Endothelial cell of umbilical vein (primary cell): Measurements from ENCODE around the gene SDR9C7. TPM values are rescaled to one million over a fixed set of nuclear protein-coding genes. Genes with fewer than 3 reads are reported as not detected.
"Not testable (repeated sequence)": the region's sequence is repeated elsewhere in the genome, so short reads cannot be mapped to it uniquely, and the experiment has no call there.

Experiments used
- BruUV-seq: library from RNA; stranded (reverse); fragments of 400-500 nt; replicated peaks from 2 replicates; lab custom pipeline; 2021; lab: Mats Ljungman, UMichigan
- CTCF ChIA-PET: fragments of 300-600, 350-600 bp; sonication (Branson Sonifier 250); formaldehyde crosslinking; loops from one replicate; lab custom pipeline; 2021; ENCODE audit warnings: antibody characterized with exemption, inconsistent platforms; lab: Charles Lee
- POLR2A ChIA-PET: fragments of 300-600, 350-600 bp; sonication (Branson Sonifier 250); formaldehyde crosslinking; loops from one replicate; lab custom pipeline; 2021; ENCODE audit warnings: antibody characterized with exemption, inconsistent platforms; lab: Charles Lee
- DNase-seq: peaks from one replicate; pipeline ENCODE4 v3.0.0-alpha.2; 2011; ENCODE audit warnings: low read depth, low spot score
- FAIRE-seq: peaks from 2 replicates; lab custom pipeline; 2011; peaks lifted over from hg19 to GRCh38; lab: Jason Lieb, UNC
- H2AFZ ChIP-seq: 2 replicates; pipeline ENCODE4 v1.6.0; 2012; ENCODE audit warnings: low read depth, low read length, control low read depth, inconsistent platforms
- H3K27ac ChIP-seq: 2 replicates; pipeline ENCODE4 v1.5.1; 2011; ENCODE audit warnings: low read depth, mild to moderate bottlenecking, control low read depth, low read length, moderate library complexity; ENCODE audit not compliant: insufficient read depth
- H3K27me3 ChIP-seq, 2 experiments: 2 replicates each; pipeline versions ENCODE4 v1.6.0 to v1.6.1; 2011; ENCODE audit warnings: low read length in 2 of 2, mixed read lengths in 1 of 2; ENCODE audit not compliant: control insufficient read depth in 2 of 2, insufficient read depth in 2 of 2
- H3K36me3 ChIP-seq, 2 experiments: 2 replicates in 1 of 2; 3 replicates in 1 of 2; pipeline ENCODE4 v1.5.1; 2011; ENCODE audit warnings: low read length in 2 of 2, mild to moderate bottlenecking in 1 of 2, moderate library complexity in 1 of 2; ENCODE audit not compliant: control insufficient read depth in 2 of 2, insufficient read depth in 2 of 2; ENCODE audit errors: extremely low read depth in 1 of 2
- H3K4me1 ChIP-seq: 3 replicates; pipeline ENCODE4 v1.5.1; 2011; ENCODE audit warnings: mild to moderate bottlenecking, low read length; ENCODE audit not compliant: control insufficient read depth, insufficient read depth; ENCODE audit errors: extremely low read depth
- H3K4me2 ChIP-seq: 2 replicates; pipeline ENCODE4 v1.6.1; 2011; ENCODE audit warnings: low read length, control low read depth, mixed read lengths; ENCODE audit not compliant: insufficient read depth
- H3K4me3 ChIP-seq, 3 experiments: fragments of 200-600 bp in 1 of 3; sonication (generic), shearing (Covaris generic) in 1 of 3; replicated peaks in 1 of 3; 2 replicates each; pipeline ENCODE4 v1.5.1; 2011 to 2016; ENCODE audit warnings: control low read depth in 3 of 3, low read length in 3 of 3, mild to moderate bottlenecking in 2 of 3, inconsistent platforms in 1 of 3, low read depth in 1 of 3, moderate library complexity in 1 of 3; ENCODE audit not compliant: insufficient read depth in 1 of 3
- H3K79me2 ChIP-seq: 2 replicates; pipeline ENCODE4 v1.6.0; 2012; ENCODE audit warnings: low read length, inconsistent platforms; ENCODE audit not compliant: control insufficient read depth, insufficient read depth
- H3K9ac ChIP-seq: replicated peaks from 2 replicates; pipeline ENCODE3; 2011; ENCODE audit warnings: low read length, control low read depth; ENCODE audit not compliant: insufficient read depth; ENCODE audit errors: extremely low read depth
- H3K9me1 ChIP-seq: replicated peaks from 3 replicates; pipeline ENCODE4 v1.6.0; 2011; ENCODE audit warnings: mild to moderate bottlenecking, low read length; ENCODE audit not compliant: control insufficient read depth, insufficient read depth; ENCODE audit errors: extremely low read depth
- H3K9me3 ChIP-seq: replicated peaks from 2 replicates; pipeline ENCODE4 v1.5.1; 2012; ENCODE audit warnings: low read length, inconsistent platforms; ENCODE audit not compliant: control insufficient read depth, insufficient read depth
- H4K20me1 ChIP-seq: replicated peaks from 2 replicates; pipeline ENCODE3; 2011; ENCODE audit warnings: mild to moderate bottlenecking, low read length; ENCODE audit not compliant: control insufficient read depth, insufficient read depth; ENCODE audit errors: extremely low read depth
- CTCF ChIP-seq, 2 donors: IDR thresholded peaks; 1 replicate in 1 of 2; 2 replicates in 1 of 2; pipeline ENCODE4 v1.5.1; 2011; ENCODE audit warnings: low read length in 2 of 2, mild to moderate bottlenecking in 2 of 2, moderate library complexity in 2 of 2, control low read depth in 1 of 2, inconsistent platforms in 1 of 2, low read depth in 1 of 2; ENCODE audit not compliant: insufficient read depth in 1 of 2; ENCODE audit errors: extremely low read depth in 1 of 2
- EZH2 ChIP-seq: IDR thresholded peaks from 2 replicates; pipeline ENCODE4 v1.6.1; 2012; ENCODE audit warnings: borderline replicate concordance, low read depth, mild to moderate bottlenecking, moderate library complexity, low read length, inconsistent platforms; ENCODE audit not compliant: severe bottlenecking
- FOS ChIP-seq: IDR thresholded peaks from 2 replicates; pipeline ENCODE4 v1.6.1; 2011; ENCODE audit warnings: mild to moderate bottlenecking, low read length, moderate library complexity, borderline replicate concordance; ENCODE audit not compliant: insufficient read depth
- JUN ChIP-seq: IDR thresholded peaks from 2 replicates; pipeline ENCODE4 v1.6.1; 2011; ENCODE audit warnings: borderline replicate concordance, low read depth; ENCODE audit not compliant: insufficient read length, insufficient read depth
- MAX ChIP-seq: IDR thresholded peaks from 2 replicates; pipeline ENCODE4 v1.6.1; 2011; ENCODE audit not compliant: insufficient read depth, insufficient read length
- dilution Hi-C: fragments of 300-500 bp; cut with MboI; formaldehyde crosslinking; loops from one replicate; pipeline ENCODE4 v1.15.0; 2019; ENCODE audit warnings: low sequenced_read_pairs; ENCODE audit not compliant: extremely low pct_ligation_motif_present
- intact Hi-C: fragments of 100-400 bp; cut with micrococcal nuclease; formaldehyde crosslinking; loops from one replicate; pipeline ENCODE4 v1.10.0; 2022
- polyA plus RNA-seq, 4 experiments: library from polyadenylated mRNA; depleted of rRNA in 3 of 4; stranded (reverse) in 3 of 4; unstranded in 1 of 4; fragments of >200 nt; gene quantifications; 2 replicates each; pipeline versions ENCODE4 v1.2.1 to v1.2.3, GENCODE V29; 2011 to 2012; ENCODE audit warnings: missing spikeins in 1 of 4
- total RNA-seq: library from RNA; stranded (reverse); gene quantifications from 2 replicates; pipeline ENCODE4 v1.2.3, GENCODE V29; 2021

Gene SDR9C7
- total and polyA plus RNA-seq, 2 donors (not counting 3 experiments of a cell fraction or from before 2014, with no cell fraction given): not detected

GRCh38 chr12:56983386-56983785 is 49.2 kb upstream of the SDR9C7 start:
- no TSS peak for BruUV-seq
- dilution Hi-C loops (no loop called here), intact Hi-C loops (no loop called here)
- no peaks in the 10 kb centered on the region for H3K9me3 ChIP-seq
- H3K27ac ChIP-seq: no peak overlapping the region
- no peak overlapping the region for H3K4me2 ChIP-seq
- TF ChIP-seq FOS (no peak), CTCF (IDR thresholded peaks at IDR 0.05; ENCODE audit: extremely low read depth in 1 of 2, insufficient read depth in 1 of 2, low read depth in 1 of 2, low read length in 2 of 2) (no peak), MAX (no peak), EZH2 (no peak), JUN (no peak)
- no peak overlapping the region for H3K9ac ChIP-seq
- no peaks in the 10 kb centered on the region for H3K79me2 ChIP-seq
- ChIA-PET CTCF (no interaction called here), POLR2A (no interaction called here)
- H4K20me1 ChIP-seq: no peaks in the 10 kb centered on the region
- DNase-seq: no peak
- peaks cover 0 to 3% of the 10 kb centered on the region in 2 experiments for H3K27me3 ChIP-seq
- FAIRE-seq: no peak
- H3K4me1 ChIP-seq: peaks cover 9% of the 10 kb centered on the region
- H3K4me3 ChIP-seq: no peak overlapping the region
- no peak overlapping the region for H2AFZ ChIP-seq
- no peaks in the 10 kb centered on the region for H3K9me1 ChIP-seq
- no peaks in the 10 kb centered on the region for H3K36me3 ChIP-seq

- H3K4me1 ChIP-seq, POLR2A ChIA-PET, H4K20me1 ChIP-seq, H3K36me3 ChIP-seq, H3K9me3 ChIP-seq, H2AFZ ChIP-seq, H3K4me3 ChIP-seq, BruUV-seq, H3K79me2 ChIP-seq, H3K9me1 ChIP-seq, H3K27ac ChIP-seq, intact Hi-C loops, FAIRE-seq, H3K27me3 ChIP-seq, H3K4me2 ChIP-seq, dilution Hi-C loops, CTCF ChIA-PET, DNase-seq, H3K9ac ChIP-seq: not testable (repeated sequence)
Observed at GRCh38 chr12:56982578-56983236, 48.5 kb upstream of the SDR9C7 start.
